Cerebellar nuclear complex (tissue), 1 donor: Measurements from ENCODE around the gene CCIN.

ENCODE experiments used
- DNase-seq, 2 experiments: peaks; one replicate each; lab custom pipeline; 2025; lab: John Stamatoyannopoulos, UW

Gene CCIN

DNA sequence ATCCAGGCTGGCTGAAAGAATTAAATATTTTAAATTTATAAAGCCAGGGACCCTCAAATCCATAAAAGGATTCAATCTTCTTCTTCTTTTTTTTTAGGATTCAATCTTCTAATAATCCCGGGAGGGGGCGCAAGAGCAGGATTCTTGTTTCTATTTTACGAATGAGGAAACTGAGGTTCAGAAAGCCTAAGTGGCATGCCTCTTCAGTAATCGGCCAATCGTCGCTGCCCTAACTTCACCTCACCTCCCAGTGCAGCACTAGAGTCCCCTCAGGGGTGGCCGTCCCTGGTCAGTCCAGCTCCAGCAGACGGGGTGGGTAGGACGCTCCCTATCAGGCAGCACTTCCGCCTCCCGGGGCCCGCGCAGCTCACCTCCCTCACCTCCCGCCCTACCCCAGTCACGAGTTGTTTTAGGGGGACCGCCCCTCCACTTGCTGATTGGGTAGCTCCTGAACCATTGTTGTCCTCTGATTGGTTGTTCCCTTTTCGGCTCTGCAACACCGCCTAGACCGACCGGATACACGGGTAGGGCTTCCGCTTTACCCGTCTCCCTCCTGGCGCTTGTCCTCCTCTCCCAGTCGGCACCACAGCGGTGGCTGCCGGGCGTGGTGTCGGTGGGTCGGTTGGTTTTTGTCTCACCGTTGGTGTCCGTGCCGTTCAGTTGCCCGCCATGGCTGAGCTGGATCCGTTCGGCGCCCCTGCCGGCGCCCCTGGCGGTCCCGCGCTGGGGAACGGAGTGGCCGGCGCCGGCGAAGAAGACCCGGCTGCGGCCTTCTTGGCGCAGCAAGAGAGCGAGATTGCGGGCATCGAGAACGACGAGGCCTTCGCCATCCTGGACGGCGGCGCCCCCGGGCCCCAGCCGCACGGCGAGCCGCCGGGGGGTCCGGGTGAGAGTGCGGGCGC, 21.5 kb downstream of the CCIN start, which contains the start of gene CLTA:
Gene CLTA (plus strand): TSS at position 534 of the 902 bp plus-strand sequence. CDS start 136 bp downstream, at position 670.
- DNase-seq = peak; percentile 97 to 98

DNA sequence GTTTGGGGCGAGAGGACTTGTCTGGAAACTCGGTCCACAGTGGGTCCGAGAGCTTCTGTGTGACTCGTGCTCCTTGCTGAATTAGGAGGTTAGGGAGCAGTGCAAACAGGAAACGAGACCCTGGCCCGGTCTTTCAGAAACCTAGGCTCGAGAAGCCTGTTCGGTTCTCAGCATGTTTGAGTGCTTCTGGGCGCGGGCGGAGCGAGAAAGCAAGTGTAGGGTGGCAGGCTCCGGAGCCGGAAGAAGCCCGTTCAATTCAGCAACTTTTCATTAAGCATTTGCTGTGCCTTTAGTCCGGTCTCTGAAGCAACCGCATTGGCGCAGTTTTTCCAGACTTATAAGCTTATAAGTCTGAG, 22.1 kb downstream of the CCIN start:
- no peak for DNase-seq

DNA sequence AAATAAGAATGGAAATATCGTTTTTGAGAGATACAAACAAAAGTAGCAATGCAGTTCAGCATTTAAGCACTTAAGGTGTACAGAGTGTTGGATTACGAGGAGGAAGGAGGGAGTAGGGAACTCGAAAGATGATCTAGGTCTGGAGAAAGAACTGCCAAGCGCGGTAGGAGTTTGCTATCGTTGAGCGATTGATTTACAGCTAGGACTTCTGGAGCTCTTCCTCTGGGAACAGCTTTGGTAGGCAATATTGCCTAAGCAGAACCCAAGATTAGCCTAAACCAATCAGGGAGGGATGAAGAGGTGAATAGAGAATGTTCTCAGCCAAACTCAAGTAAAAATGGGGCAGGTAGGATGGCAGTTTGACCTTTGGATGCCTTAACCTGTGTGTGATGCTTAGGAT, 22.5 kb downstream of the CCIN start:
- no peak for DNase-seq

DNA sequence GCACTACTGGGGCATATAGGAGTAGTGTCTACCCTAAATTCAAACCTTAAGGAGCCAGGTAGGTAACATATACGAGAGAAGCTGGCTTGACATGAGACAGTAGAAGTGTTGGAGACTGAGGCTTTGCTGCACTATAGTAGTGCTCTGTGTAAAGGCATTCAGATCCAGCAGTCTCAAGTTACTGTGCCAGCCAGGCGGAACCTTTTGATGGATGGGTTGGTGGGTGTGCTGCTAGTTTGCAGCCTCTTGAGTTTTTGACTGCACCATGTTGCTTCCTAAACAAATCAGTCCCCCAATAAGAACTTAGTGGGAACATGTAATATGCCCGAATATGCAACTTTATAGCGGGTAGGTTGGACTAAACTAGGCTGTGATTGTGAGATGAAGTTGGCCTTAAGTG, 23.0 kb downstream of the CCIN start:
- no peak for DNase-seq

DNA sequence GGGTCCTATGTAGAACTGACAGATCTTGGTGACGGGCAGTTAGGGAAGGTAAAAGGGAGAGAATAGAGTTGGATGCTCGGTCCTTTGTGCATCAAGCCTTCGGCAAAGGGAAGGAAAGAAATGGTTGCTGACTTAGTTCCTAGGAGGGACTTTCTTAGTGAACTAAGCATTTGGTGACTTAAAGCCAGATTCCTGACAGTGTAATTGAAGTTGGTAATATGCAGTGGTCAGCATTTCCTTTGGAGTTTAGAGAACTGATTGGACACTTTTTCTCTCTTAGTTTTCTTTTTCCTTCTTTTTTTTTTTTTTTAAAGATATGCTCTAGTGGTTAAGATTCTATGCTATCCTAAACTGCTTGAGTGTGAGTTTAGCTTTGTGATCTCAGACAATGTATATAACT, 23.8 kb downstream of the CCIN start:
- DNase-seq = no peak

DNA sequence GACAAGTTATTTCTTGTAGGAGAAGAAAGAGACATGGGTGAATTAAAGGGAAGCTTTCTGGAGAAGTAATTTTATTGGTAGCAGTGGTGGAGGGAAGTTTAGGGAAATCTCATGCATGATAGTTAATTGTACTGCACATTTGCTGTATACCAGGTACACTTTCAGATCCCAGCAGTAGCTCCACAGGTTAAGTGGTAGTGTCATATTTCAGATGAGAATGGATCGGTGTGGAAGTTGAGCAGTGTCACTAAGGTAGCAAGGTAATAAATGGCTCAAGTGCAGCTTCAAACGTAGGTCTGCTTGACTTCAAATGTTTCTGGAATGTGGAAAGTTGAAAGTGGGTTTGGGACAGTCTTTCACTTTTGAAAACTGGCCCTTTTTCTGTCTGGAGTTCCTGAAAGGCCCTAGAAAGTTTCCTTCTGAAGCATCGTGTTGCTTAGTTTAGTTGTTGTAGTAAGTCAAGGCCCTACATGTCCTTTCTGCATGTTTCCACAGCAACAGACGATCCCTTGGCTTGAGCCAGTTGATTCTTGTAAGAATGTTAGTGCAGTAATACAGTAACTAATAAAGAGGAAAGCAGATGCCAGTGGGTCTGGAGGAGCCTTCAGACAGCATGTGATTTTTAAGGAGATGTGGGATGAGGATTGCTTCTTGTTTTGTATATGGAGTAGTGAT, 25.3 kb downstream of the CCIN start:
- DNase-seq = no peak

GRCh38 chr9:36204906-36205547, 35.8 kb downstream of the CCIN start:
- DNase-seq = no peak

DNA sequence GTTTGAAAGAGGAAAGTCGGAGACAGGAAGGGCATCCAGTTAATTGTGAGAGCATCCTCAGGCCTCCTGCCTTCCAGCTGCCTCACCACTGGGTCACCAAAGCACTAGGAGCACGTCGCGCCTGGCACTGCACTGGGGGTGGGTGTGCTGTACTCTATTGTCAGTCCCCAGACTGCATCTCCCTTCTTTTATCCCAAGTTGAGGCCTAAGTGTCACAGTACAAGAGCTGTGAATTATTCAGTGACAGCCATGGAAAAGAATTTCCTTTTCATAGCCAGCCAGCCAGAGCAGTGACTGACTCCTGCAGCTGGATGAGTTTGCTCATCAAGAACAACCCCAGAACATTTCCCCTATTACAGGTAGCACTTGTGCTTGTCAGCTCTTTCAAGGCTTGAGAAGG, 37.8 kb downstream of the CCIN start:
- no peak for DNase-seq

- no peak for DNase-seq
These were observed 38.4 kb downstream of the CCIN start for GRCh38 chr9:36207546-36208012.

- DNase-seq = no peak
These were observed 39.5 kb downstream of the CCIN start for GRCh38 chr9:36208521-36209253.

DNA sequence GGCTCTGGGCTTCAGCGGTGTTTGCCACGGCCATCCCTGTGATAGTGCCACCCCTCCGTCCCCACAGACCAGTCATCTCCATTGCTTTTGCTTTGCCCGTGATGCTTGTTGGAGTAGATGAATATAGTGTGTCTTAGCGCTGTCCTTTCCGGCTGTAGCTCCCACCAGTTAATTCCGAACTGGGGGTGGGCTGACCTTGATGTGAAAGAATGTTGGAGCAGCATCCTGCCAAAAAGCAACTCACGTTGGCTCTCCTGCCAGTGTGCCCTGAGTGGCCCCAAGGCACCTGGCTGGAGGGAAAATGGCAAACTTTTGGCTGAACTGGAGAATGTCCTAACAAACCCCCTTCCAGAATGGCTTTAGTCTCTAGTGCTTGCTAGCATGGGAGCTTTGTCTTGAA, 41.5 kb downstream of the CCIN start:
- no peak for DNase-seq

- no peak for DNase-seq
These were observed 42.3 kb downstream of the CCIN start for GRCh38 chr9:36211510-36211909.

- DNase-seq = no peak
These were observed 44.2 kb downstream of the CCIN start for GRCh38 chr9:36213387-36213786.

DNA sequence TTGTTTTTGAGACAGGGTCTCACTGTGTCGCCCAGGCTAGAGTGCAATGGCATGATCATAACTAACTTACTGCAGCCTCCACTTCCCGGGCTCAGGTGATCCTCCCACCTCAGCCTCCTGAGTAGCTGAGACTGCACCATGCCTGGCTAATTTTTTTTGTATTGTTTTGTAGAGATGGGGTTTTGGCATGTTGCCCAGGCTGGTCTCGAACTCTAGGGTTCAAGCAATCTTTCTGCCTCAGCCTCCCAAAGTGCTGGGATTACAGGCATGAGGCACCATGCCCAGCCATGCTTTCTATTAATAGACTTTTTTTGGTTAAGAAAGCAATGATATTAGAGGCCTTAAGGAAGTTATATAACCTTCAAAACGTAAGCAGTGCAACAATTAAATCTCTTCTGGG, 44.8 kb downstream of the CCIN start:
- no peak for DNase-seq

DNA sequence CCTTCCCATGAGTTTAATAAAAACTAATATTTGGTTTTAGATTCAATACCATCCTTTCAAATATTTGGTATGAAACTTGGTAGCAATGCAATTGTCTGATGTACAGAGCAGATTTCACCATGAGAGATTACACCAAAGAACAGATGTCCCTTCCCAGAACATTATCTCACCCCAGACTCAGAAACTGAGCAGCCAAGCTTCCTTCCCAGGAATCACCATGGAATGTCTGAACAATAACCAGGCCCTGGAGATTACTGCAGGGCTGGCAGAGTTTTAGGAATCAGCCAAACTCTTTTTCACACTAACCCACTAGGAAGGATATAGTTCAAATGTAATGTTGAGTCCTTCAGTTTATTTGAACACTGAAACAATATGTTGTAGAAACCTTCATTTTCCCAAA, 45.4 kb downstream of the CCIN start:
- no peak for DNase-seq

DNA sequence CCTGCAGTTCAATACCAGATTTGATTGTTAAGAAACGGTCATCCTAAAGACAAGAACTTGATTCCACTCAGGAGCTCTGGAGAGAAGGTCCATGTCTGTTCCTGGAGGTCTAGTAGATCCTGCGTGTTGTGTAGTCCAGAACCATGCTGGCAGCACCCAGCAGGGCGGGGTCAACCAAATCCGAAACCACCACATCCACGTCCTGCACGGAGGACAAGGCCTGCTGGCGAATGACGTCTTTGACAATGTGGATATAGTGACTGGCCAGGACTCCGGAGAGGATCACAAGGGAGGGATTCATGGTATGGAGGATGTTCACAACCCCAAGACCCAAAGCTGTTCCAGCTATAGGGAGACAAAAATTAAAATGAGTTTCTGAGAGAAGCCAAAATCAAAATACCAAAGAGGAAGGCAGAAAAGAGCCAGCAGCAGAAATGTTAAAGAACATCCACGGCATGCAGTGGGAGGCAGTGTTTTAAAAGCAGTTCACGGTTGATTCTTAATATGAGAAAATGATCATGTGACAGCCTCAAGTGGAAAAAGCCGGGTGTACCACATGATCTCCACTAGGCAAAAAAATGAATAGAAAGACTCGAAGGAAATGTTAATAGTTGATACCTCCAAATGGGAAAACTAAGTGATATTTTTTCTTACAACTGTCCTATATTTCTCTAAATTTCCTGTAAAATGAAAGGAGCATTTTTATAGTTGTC, 48.2 kb downstream of the CCIN start:
- peak in 1 of 2 experiments; percentile 60 for DNase-seq

- peak; percentile 8 to 60 for DNase-seq
These were observed 48.8 kb downstream of the CCIN start for GRCh38 chr9:36218011-36218410.

DNA sequence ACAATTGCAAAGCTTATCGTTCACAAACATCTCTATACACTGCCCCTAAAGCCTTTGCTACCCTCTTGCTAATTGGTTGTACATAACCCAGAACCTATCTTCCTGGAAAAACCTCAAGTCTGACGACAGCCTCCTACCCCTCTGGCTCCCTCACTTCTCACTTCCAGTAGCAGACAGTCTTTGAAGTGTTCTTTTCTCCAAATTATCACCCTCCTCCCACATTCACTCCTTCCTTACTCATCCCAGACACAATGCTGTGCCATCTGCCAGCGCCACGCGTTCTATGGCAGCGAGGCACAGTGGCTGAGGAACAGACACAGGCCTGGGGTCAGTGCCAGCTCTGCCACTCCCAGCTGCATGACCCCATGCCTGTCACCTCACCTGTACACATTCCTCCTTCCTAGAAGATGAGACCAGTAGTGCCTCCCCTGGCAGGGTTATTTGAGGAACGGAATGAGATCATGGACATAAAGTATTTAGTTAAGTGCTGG, 49.3 kb downstream of the CCIN start:
- DNase-seq = no peak
